PC-9 (cell line): ENCODE results near the gene TMTC2.

Experiments
- CTCF ChIP-seq: fragments of 200-600 bp; sonication (generic); conservative IDR thresholded peaks from 2 replicates; pipeline ENCODE4 v1.6.1; 2017; ENCODE audit warnings: mixed run types, antibody characterized with exemption, mild to moderate bottlenecking, moderate library complexity
- EZH2 ChIP-seq: fragments of 200-600 bp; sonication (generic); IDR thresholded peaks from 2 replicates; pipeline ENCODE4 v1.8.0; 2017; ENCODE audit warnings: antibody characterized with exemption, low read depth

GRCh38 chr12:82880442-82880901 lies 193.8 kb downstream of the TMTC2 start:
- no peak for TF ChIP-seq CTCF
- no peak for TF ChIP-seq EZH2
